ENCODE results near the gene RGR.
A peak's percentile ranks its signal among the peaks of the same experiment; 100 is the strongest.

- TF ChIP-seq CTCF (IDR thresholded peaks at IDR 0.05) (peak in 2 of 3 experiments; percentile 18 to 21), EP300 (IDR thresholded peaks at IDR 0.05) (no peak), POLR2AphosphoS5 (IDR thresholded peaks at IDR 0.05) (no peak)
Measured at GRCh38 chr10:84267503-84268126, 22.8 kb downstream of the RGR start.

Measured in esophagus muscularis mucosa (tissue), 4 donors.